Neuronal stem cell (in vitro differentiated cells): ENCODE data around the gene TBC1D4.

ENCODE experiments used
- DNase-seq: peaks from one replicate; pipeline ENCODE4 v3.0.0-alpha.2; 2013; ENCODE audit warnings: low spot score
- H2AFZ ChIP-seq: one replicate; pipeline ENCODE4 v1.6.1; 2013; ENCODE audit warnings: mild to moderate bottlenecking, low read length, inconsistent platforms
- H2AK5ac ChIP-seq: 2 replicates; pipeline ENCODE4 v1.6.1; 2013; ENCODE audit warnings: low read depth, mild to moderate bottlenecking, inconsistent platforms, low read length, moderate library complexity, mixed read lengths
- H2BK120ac ChIP-seq: 2 replicates; pipeline ENCODE4 v1.6.1; 2013; ENCODE audit warnings: low read depth, mild to moderate bottlenecking, inconsistent platforms, low read length, moderate library complexity, mixed read lengths
- H2BK12ac ChIP-seq: one replicate; pipeline ENCODE4 v1.6.1; 2013; ENCODE audit warnings: low read length, inconsistent platforms
- H2BK15ac ChIP-seq: 2 replicates; pipeline ENCODE4 v1.6.1; 2013; ENCODE audit warnings: mild to moderate bottlenecking, low read length, inconsistent platforms, mixed read lengths
- H2BK5ac ChIP-seq: one replicate; pipeline ENCODE4 v1.6.1; 2013; ENCODE audit warnings: inconsistent platforms, mild to moderate bottlenecking, low read length, moderate library complexity
- H3K14ac ChIP-seq: one replicate; pipeline ENCODE4 v1.6.1; 2013; ENCODE audit warnings: low read length, inconsistent platforms
- H3K18ac ChIP-seq: 2 replicates; pipeline ENCODE4 v1.6.1; 2013; ENCODE audit warnings: low read length, inconsistent platforms
- H3K23ac ChIP-seq: 2 replicates; pipeline ENCODE4 v1.6.1; 2013; ENCODE audit warnings: low read depth, mild to moderate bottlenecking, mixed read lengths, low read length, inconsistent platforms; ENCODE audit not compliant: poor library complexity
- H3K27ac ChIP-seq: replicated peaks from 3 replicates; pipeline ENCODE4 v1.5.1; 2013; ENCODE audit warnings: low read length, inconsistent platforms
- H3K27me3 ChIP-seq, 3 experiments: 2 replicates each; pipeline ENCODE4 v1.6.1; 2013; ENCODE audit warnings: low read length in 3 of 3, mild to moderate bottlenecking in 2 of 3, inconsistent platforms in 1 of 3, low read depth in 1 of 3, mixed read lengths in 1 of 3, moderate library complexity in 1 of 3; ENCODE audit not compliant: control insufficient read depth in 3 of 3, insufficient read depth in 3 of 3
- H3K36me3 ChIP-seq, 2 donors: replicated peaks in 1 of 2; 2 replicates each; pipeline ENCODE4 v1.6.1; 2013; ENCODE audit warnings: low read length in 2 of 2; ENCODE audit not compliant: control insufficient read depth in 2 of 2, insufficient read depth in 2 of 2
- H3K4ac ChIP-seq: 2 replicates; pipeline ENCODE4 v1.6.1; 2013; ENCODE audit warnings: inconsistent platforms, mild to moderate bottlenecking, low read length, moderate library complexity
- H3K4me1 ChIP-seq, 2 donors: 1 replicate in 1 of 2; 2 replicates in 1 of 2; pipeline ENCODE4 v1.6.1; 2013; ENCODE audit warnings: low read length in 2 of 2, low read depth in 1 of 2; ENCODE audit not compliant: control insufficient read depth in 2 of 2, insufficient read depth in 1 of 2
- H3K4me2 ChIP-seq: one replicate; pipeline ENCODE4 v1.6.1; 2013; ENCODE audit warnings: mild to moderate bottlenecking, low read length, inconsistent platforms; ENCODE audit not compliant: insufficient read depth, poor library complexity, severe bottlenecking
- H3K4me3 ChIP-seq, 2 donors: 2 replicates each; pipeline ENCODE4 v1.5.1; 2013; ENCODE audit warnings: low read length in 2 of 2, mild to moderate bottlenecking in 2 of 2, inconsistent platforms in 1 of 2, moderate library complexity in 1 of 2
- H3K79me1 ChIP-seq: one replicate; pipeline ENCODE4 v1.6.1; 2013; ENCODE audit warnings: low read depth, mild to moderate bottlenecking, inconsistent platforms, low read length, moderate library complexity
- H3K9ac ChIP-seq: one replicate; pipeline ENCODE4 v1.6.1; 2013; ENCODE audit warnings: mild to moderate bottlenecking, low read depth, low read length, inconsistent platforms; ENCODE audit not compliant: poor library complexity
- H3K9me3 ChIP-seq, 2 donors: replicated peaks in 1 of 2; 2 replicates each; pipeline versions ENCODE3 to v1.6.1; 2013; ENCODE audit warnings: low read length in 2 of 2, mild to moderate bottlenecking in 2 of 2, inconsistent platforms in 1 of 2, low read depth in 1 of 2, mixed read lengths in 1 of 2, moderate library complexity in 1 of 2; ENCODE audit not compliant: control insufficient read depth in 2 of 2, insufficient read depth in 1 of 2
- H4K8ac ChIP-seq: one replicate; pipeline ENCODE4 v1.6.1; 2013; ENCODE audit warnings: low read depth, mild to moderate bottlenecking, inconsistent platforms, low read length, moderate library complexity
- H4K91ac ChIP-seq: one replicate; pipeline ENCODE4 v1.6.1; 2013; ENCODE audit warnings: low read length, low read depth, mild to moderate bottlenecking, inconsistent platforms; ENCODE audit not compliant: poor library complexity
- WGBS, 2 donors: extraction: QIAGEN DNeasy Blood & Tissue Kit; methylation state at CpG; one replicate each; pipeline ENCODE4 v1.1.7; 2013; ENCODE audit warnings: missing lambda C conversion rate in 2 of 2, mixed read lengths in 1 of 2; ENCODE audit not compliant: insufficient read length in 2 of 2, insufficient replicate concordance in 1 of 2; ENCODE audit errors: extremely low coverage in 2 of 2; 5-methylcytosine and 5-hydroxymethylcytosine counted together

TBC1D4 gene

DNA sequence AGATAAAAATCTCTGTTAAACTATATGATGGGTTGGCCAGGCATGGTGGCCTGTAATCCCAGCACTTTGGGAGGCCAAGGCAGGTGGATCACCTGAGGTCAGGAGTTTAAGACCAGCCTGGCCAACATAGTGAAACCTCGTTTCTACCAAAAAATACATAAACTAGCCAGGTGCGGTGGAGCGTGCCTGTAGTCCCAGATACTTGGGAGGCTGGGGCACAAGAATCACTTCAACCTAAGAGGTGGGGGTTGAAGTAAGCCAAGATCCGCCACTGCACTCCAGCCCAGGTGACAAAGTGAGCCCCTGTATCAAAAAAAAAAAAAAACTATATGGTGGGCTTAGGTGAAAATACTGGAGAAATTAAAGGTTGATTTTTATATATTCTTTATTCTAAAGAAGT is 11.3 kb downstream of the TBC1D4 start:
- WGBS, 2 donors: no CpG with 5 or more reads among the region's 4 CpGs
- no peaks in the 10 kb centered on the region for H3K4me1 ChIP-seq
- H2BK120ac ChIP-seq: no peak overlapping the region
- no peak overlapping the region for H3K23ac ChIP-seq
- H3K9me3 ChIP-seq: no peaks in the 10 kb centered on the region
- no peak overlapping the region for H3K4ac ChIP-seq
- no peak overlapping the region for H3K14ac ChIP-seq
- no peak overlapping the region for H3K4me2 ChIP-seq
- no peaks in the 10 kb centered on the region for H3K36me3 ChIP-seq
- no peak overlapping the region for H4K91ac ChIP-seq
- no peaks in the 10 kb centered on the region for H3K27me3 ChIP-seq
- no peak overlapping the region for H3K18ac ChIP-seq
- H2BK5ac ChIP-seq: no peak overlapping the region
- DNase-seq: no peak
- no peaks in the 10 kb centered on the region for H3K79me1 ChIP-seq
- no peak overlapping the region for H3K4me3 ChIP-seq
- no peak overlapping the region for H2AFZ ChIP-seq
- H2BK12ac ChIP-seq: no peak overlapping the region
- no peak overlapping the region for H4K8ac ChIP-seq
- H3K27ac ChIP-seq: no peak overlapping the region
- no peak overlapping the region for H2BK15ac ChIP-seq
- no peak overlapping the region for H2AK5ac ChIP-seq
- no peak overlapping the region for H3K9ac ChIP-seq

DNA sequence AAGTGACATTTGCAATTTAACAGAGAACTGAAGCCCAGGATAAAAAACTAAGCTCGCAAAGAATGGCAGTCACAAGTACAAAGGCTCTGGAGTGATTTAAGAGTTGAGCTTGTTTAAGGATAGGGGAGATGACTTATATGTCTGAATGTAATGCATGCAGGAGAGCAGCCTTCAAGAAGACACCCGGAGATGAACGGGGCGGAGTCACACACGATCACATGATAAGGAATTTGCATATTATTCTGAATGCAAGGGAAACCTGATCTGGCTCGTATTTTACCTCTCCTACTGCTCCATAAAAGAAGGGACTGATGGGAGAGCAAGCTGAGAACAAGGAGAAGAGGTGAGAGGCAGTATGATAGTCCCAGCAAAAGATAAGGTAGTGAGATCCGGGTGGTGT is 12.9 kb downstream of the TBC1D4 start:
- Histone ChIP-seq H3K27me3 (no peaks in the 10 kb centered on the region), H3K27ac (no peak overlapping the region), H3K36me3 (no peaks in the 10 kb centered on the region), H3K4me1 (no peaks in the 10 kb centered on the region), H4K8ac (no peak overlapping the region), H3K4me3 (no peak overlapping the region), H2BK15ac (no peak overlapping the region), H2BK5ac (no peak overlapping the region), H3K79me1 (no peaks in the 10 kb centered on the region), H3K14ac (no peak overlapping the region), H3K9ac (no peak overlapping the region), H2BK12ac (no peak overlapping the region), H2AFZ (no peak overlapping the region), H4K91ac (no peak overlapping the region), H3K4ac (no peak overlapping the region), H2BK120ac (no peak overlapping the region), H3K9me3 (no peaks in the 10 kb centered on the region), H3K18ac (no peak overlapping the region), H3K4me2 (no peak overlapping the region), H3K23ac (no peak overlapping the region), H2AK5ac (no peak overlapping the region)
- DNase-seq: no peak
- WGBS, 2 donors: no CpG with 5 or more reads among the region's 7 CpGs

DNA sequence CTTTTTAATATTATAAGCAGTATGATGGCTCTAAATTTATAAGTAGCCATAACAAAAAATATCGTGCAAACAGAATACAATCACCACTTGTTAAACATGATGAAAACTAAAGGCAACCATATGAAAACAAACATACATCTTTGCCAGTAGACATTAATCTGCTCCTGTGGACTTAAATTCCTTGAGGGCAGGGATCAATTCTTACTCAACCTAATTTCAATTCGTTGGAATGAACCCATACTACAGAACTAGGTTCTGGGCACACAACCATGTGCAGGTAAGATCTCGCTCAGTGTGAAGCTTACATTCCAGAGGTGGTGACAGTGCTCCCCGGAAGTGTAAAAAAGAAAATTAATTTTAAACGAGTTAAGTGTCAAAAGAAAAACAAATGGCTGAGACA is 13.4 kb downstream of the TBC1D4 start:
- Histone ChIP-seq H3K79me1 (no peaks in the 10 kb centered on the region), H3K18ac (no peak overlapping the region), H3K27me3 (no peaks in the 10 kb centered on the region), H3K9ac (no peak overlapping the region), H3K4me1 (no peaks in the 10 kb centered on the region), H3K4ac (no peak overlapping the region), H3K4me3 (no peak overlapping the region), H2BK5ac (no peak overlapping the region), H3K4me2 (no peak overlapping the region), H3K9me3 (no peaks in the 10 kb centered on the region), H3K27ac (no peak overlapping the region), H4K91ac (no peak overlapping the region), H2AFZ (no peak overlapping the region), H3K14ac (no peak overlapping the region), H3K36me3 (no peaks in the 10 kb centered on the region), H2BK12ac (no peak overlapping the region), H2AK5ac (no peak overlapping the region), H4K8ac (no peak overlapping the region), H3K23ac (no peak overlapping the region), H2BK15ac (no peak overlapping the region), H2BK120ac (no peak overlapping the region)
- no peak for DNase-seq
- WGBS, 2 donors: no CpG with 5 or more reads among the region's 5 CpGs

DNA sequence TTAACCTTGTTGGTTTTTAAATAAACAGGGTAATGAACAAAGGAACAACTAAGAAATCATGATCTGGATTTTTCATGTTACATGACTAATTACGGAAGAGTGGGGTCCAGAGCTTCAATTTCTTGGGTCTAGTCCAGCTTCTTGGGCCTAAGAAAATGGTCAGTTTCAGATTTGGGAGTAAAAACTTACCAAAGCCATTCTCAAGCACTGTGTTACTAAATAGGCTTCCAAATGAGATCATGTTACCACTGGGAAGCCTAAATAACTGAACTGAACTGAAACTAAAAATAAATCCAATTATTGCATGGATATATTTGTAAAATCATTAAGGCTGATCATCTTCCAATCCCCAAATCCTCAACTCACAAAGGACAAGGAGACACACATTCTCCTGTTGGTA is 13.9 kb downstream of the TBC1D4 start:
- no peak overlapping the region for H2BK120ac ChIP-seq
- H3K4me3 ChIP-seq: no peak overlapping the region
- WGBS, 2 donors: no CpG with 5 or more reads among the region's 1 CpG

More for the DNA sequence above, 13.9 kb downstream of the TBC1D4 start:
- no peak overlapping the region for H2AK5ac ChIP-seq
- H3K27ac ChIP-seq: no peak overlapping the region
- no peak overlapping the region for H4K8ac ChIP-seq
- H3K18ac ChIP-seq: no peak overlapping the region
- no peak overlapping the region for H2AFZ ChIP-seq
- no peak overlapping the region for H3K9ac ChIP-seq
- DNase-seq: no peak
- no peak overlapping the region for H2BK15ac ChIP-seq
- H3K36me3 ChIP-seq: no peaks in the 10 kb centered on the region
- no peaks in the 10 kb centered on the region for H3K27me3 ChIP-seq
- H2BK5ac ChIP-seq: no peak overlapping the region
- no peak overlapping the region for H3K4me2 ChIP-seq
- H3K9me3 ChIP-seq: no peaks in the 10 kb centered on the region
- H2BK12ac ChIP-seq: no peak overlapping the region
- H3K79me1 ChIP-seq: no peaks in the 10 kb centered on the region
- no peak overlapping the region for H3K14ac ChIP-seq
- no peak overlapping the region for H3K4ac ChIP-seq
- no peaks in the 10 kb centered on the region for H3K4me1 ChIP-seq
- no peak overlapping the region for H3K23ac ChIP-seq
- no peak overlapping the region for H4K91ac ChIP-seq
